HCT116 (cell line): ENCODE data around the gene THOC6.

Source experiments
- CBX3 ChIP-seq: IDR thresholded peaks from 2 replicates; pipeline ENCODE4 v1.6.1; 2012; ENCODE audit warnings: low read depth
- EGR1 ChIP-seq: IDR thresholded peaks from 2 replicates; pipeline ENCODE4 v1.6.1; 2012; ENCODE audit warnings: low read depth
- EZH2 ChIP-seq: fragments of 200-600 bp; sonication (generic); IDR thresholded peaks from 2 replicates; pipeline ENCODE4 v1.6.1; 2017; ENCODE audit warnings: antibody characterized with exemption, mixed run types
- FOSL1 ChIP-seq: IDR thresholded peaks from 2 replicates; pipeline ENCODE4 v1.6.1; 2012; ENCODE audit warnings: low read depth
- POLR2A ChIP-seq: IDR thresholded peaks from 2 replicates; pipeline ENCODE4 v1.7.0; 2011; ENCODE audit warnings: borderline replicate concordance; ENCODE audit not compliant: insufficient read depth, insufficient read length; ENCODE audit errors: extremely low read depth
- POLR2AphosphoS5 ChIP-seq: IDR thresholded peaks from 2 replicates; pipeline ENCODE4 v1.6.1; 2011; ENCODE audit warnings: mild to moderate bottlenecking, low read depth, low read length, moderate library complexity
- RAD21 ChIP-seq: IDR thresholded peaks from 2 replicates; pipeline ENCODE4 v1.6.1; 2012; ENCODE audit warnings: low read depth, mild to moderate bottlenecking
- TCF7L2 ChIP-seq: IDR thresholded peaks from 2 replicates; pipeline ENCODE4 v1.7.0; 2011; ENCODE audit warnings: borderline replicate concordance, inconsistent platforms; ENCODE audit not compliant: insufficient read depth, insufficient read length; ENCODE audit errors: extremely low read depth
- YY1 ChIP-seq: IDR thresholded peaks from 2 replicates; pipeline ENCODE4 v1.6.1; 2011; ENCODE audit warnings: low read length, low read depth, moderate library complexity, mild to moderate bottlenecking; ENCODE audit not compliant: insufficient replicate concordance; ENCODE audit errors: extremely low read depth
- ZNF274 ChIP-seq: fragments of 200-500 bp; sonication (Bioruptor generic); IDR thresholded peaks from 2 replicates; pipeline ENCODE4 v1.6.1; 2014; ENCODE audit warnings: mild to moderate bottlenecking, low read depth, low read length, inconsistent platforms
- TF ChIP-seq, protein P1 (sequence below), 3 experiments: fragments of 200-600 bp in 1 of 3; sonication (generic) in 1 of 3; IDR thresholded peaks in 2 of 3; conservative IDR thresholded peaks in 1 of 3; 2 replicates each; pipeline ENCODE4 v1.5.1; 2012 to 2017; ENCODE audit warnings: low read depth in 2 of 3, low read length in 2 of 3, antibody characterized with exemption in 1 of 3, borderline replicate concordance in 1 of 3, control low read depth in 1 of 3, mild to moderate bottlenecking in 1 of 3, mixed read lengths in 1 of 3, mixed run types in 1 of 3, moderate library complexity in 1 of 3; ENCODE audit not compliant: insufficient read depth in 1 of 3
- TF ChIP-seq, protein P2 (sequence below): IDR thresholded peaks from 2 replicates; pipeline ENCODE4 v1.6.1; 2012; ENCODE audit warnings: low read depth

DNA sequence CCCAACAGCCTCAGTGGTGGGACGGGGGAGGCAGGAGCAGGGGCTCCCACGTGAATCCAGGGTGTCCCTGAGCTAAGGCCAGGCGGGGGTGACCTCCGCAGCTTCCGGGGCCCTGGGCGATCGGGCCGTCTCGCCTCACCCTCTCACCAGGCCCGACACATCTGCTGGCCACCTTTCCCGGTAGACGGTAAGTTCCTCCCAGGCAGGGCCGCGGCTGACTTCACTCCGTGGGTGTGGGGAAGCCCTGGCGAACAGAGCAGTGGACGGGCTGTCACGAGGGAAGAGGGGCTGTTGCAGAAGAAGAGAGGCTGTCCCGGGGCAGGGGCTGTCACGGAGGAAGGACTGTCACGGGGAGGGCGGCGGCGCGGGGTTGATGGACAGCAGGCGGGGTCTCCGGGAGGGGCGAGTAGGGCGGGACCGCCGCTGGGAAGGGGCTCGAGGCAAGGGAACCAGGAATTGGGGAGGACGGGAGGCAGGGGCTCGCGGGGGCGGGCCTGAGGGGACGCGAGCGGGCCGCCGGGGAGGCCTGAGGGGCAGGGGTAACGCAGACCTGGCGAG, 44.1 kb upstream of the THOC6 start:
- TF ChIP-seq FOSL1 (no peak), POLR2A (no peak), EGR1 (no peak), EZH2 (no peak), RAD21 (no peak), YY1 (no peak), TCF7L2 (no peak), POLR2AphosphoS5 (no peak), ZNF274 (no peak), CBX3 (no peak)
- TF ChIP-seq, protein P1, sequence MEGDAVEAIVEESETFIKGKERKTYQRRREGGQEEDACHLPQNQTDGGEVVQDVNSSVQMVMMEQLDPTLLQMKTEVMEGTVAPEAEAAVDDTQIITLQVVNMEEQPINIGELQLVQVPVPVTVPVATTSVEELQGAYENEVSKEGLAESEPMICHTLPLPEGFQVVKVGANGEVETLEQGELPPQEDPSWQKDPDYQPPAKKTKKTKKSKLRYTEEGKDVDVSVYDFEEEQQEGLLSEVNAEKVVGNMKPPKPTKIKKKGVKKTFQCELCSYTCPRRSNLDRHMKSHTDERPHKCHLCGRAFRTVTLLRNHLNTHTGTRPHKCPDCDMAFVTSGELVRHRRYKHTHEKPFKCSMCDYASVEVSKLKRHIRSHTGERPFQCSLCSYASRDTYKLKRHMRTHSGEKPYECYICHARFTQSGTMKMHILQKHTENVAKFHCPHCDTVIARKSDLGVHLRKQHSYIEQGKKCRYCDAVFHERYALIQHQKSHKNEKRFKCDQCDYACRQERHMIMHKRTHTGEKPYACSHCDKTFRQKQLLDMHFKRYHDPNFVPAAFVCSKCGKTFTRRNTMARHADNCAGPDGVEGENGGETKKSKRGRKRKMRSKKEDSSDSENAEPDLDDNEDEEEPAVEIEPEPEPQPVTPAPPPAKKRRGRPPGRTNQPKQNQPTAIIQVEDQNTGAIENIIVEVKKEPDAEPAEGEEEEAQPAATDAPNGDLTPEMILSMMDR (IDR thresholded peaks at IDR 0.05 in 2 of 3, conservative IDR thresholded peaks at IDR 0.05 in 1 of 3; ENCODE audit: borderline replicate concordance in 1 of 3, insufficient read depth in 1 of 3, low read depth in 2 of 3, low read length in 2 of 3), result no peak
- TF ChIP-seq, protein P2, sequence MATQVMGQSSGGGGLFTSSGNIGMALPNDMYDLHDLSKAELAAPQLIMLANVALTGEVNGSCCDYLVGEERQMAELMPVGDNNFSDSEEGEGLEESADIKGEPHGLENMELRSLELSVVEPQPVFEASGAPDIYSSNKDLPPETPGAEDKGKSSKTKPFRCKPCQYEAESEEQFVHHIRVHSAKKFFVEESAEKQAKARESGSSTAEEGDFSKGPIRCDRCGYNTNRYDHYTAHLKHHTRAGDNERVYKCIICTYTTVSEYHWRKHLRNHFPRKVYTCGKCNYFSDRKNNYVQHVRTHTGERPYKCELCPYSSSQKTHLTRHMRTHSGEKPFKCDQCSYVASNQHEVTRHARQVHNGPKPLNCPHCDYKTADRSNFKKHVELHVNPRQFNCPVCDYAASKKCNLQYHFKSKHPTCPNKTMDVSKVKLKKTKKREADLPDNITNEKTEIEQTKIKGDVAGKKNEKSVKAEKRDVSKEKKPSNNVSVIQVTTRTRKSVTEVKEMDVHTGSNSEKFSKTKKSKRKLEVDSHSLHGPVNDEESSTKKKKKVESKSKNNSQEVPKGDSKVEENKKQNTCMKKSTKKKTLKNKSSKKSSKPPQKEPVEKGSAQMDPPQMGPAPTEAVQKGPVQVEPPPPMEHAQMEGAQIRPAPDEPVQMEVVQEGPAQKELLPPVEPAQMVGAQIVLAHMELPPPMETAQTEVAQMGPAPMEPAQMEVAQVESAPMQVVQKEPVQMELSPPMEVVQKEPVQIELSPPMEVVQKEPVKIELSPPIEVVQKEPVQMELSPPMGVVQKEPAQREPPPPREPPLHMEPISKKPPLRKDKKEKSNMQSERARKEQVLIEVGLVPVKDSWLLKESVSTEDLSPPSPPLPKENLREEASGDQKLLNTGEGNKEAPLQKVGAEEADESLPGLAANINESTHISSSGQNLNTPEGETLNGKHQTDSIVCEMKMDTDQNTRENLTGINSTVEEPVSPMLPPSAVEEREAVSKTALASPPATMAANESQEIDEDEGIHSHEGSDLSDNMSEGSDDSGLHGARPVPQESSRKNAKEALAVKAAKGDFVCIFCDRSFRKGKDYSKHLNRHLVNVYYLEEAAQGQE, result no peak
